ENCODE measurements around the gene SCAF11. TPM values are rescaled to one million over a fixed set of nuclear protein-coding genes. Genes with fewer than 3 reads are reported as not detected.
"Not testable (repeated sequence)": the region's sequence is repeated elsewhere in the genome, so short reads cannot be mapped to it uniquely, and the experiment has no call there.

Gene SCAF11, protein sequence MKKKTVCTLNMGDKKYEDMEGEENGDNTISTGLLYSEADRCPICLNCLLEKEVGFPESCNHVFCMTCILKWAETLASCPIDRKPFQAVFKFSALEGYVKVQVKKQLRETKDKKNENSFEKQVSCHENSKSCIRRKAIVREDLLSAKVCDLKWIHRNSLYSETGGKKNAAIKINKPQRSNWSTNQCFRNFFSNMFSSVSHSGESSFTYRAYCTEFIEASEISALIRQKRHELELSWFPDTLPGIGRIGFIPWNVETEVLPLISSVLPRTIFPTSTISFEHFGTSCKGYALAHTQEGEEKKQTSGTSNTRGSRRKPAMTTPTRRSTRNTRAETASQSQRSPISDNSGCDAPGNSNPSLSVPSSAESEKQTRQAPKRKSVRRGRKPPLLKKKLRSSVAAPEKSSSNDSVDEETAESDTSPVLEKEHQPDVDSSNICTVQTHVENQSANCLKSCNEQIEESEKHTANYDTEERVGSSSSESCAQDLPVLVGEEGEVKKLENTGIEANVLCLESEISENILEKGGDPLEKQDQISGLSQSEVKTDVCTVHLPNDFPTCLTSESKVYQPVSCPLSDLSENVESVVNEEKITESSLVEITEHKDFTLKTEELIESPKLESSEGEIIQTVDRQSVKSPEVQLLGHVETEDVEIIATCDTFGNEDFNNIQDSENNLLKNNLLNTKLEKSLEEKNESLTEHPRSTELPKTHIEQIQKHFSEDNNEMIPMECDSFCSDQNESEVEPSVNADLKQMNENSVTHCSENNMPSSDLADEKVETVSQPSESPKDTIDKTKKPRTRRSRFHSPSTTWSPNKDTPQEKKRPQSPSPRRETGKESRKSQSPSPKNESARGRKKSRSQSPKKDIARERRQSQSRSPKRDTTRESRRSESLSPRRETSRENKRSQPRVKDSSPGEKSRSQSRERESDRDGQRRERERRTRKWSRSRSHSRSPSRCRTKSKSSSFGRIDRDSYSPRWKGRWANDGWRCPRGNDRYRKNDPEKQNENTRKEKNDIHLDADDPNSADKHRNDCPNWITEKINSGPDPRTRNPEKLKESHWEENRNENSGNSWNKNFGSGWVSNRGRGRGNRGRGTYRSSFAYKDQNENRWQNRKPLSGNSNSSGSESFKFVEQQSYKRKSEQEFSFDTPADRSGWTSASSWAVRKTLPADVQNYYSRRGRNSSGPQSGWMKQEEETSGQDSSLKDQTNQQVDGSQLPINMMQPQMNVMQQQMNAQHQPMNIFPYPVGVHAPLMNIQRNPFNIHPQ (N-terminal part only)
- total RNA-seq, result 35.7 TPM

DNA sequence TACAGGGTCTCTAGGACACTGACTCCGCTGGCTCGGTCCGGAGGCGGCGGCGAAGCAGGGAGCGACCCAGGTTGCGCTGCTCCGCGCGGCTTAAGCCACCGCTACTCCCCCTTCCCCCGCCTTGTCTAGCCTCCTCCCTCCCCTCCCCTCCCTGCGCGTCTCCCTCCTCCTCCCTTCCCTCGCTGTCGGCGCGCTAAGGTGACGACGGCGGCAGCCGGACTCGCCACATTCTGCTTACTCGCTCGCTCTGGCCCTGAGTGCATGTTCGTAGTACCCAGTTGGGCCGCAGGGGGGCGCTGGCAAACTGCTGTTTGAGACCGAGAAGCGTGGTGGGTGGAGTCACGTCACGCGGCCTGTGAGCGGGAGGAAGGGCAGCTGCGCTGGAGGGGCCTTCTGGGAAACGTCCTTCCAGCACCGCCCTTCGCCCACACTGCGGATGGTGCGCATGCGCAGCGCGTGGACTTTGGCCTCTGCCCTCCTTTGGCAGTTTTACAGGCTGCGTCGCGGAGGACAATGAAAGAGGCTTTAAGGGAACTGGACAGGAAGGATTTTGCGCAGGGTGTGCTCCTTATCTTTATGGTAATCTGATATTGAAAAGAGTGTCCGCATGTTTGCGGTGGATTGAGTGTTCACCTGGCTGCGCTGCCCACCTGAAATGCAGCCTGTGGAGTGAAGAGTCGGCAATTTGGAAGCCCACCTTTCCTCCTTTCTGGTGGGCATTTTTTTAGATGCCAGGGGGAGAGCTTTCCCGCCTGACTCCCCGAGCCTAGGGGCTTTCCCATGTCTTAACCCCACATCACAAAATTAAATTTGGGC is at the start of gene SCAF11:
Gene SCAF11, minus strand, starts transcription at position 107 of the 816 bp plus-strand sequence. CDS start 26,407 bp downstream, outside the sequence.
- peak within 1 kb of the TSS; percentile 98 for H3K27ac ChIP-seq
- H3K9me3 ChIP-seq, result no peaks in the 10 kb centered on the region
- H3K4me3 ChIP-seq, result peak within 1 kb of the TSS; percentile 67 to 85
- H3K36me3 ChIP-seq, result peaks cover 0 to 3% of the 10 kb centered on the region in 2 donors
- H3K27me3 ChIP-seq, result no peaks in the 10 kb centered on the region
- intact Hi-C loops (cut with DNase I), result loop anchor here (2.0 to 10.0 kb wide), 8 partner anchors 58 to 672 kb away; partner anchors contain the start of genes ARID2, SLC38A1 and SLC38A2
- H3K4me1 ChIP-seq, result peaks cover 20 to 27% of the 10 kb centered on the region in 2 donors
- TF ChIP-seq, protein P1, sequence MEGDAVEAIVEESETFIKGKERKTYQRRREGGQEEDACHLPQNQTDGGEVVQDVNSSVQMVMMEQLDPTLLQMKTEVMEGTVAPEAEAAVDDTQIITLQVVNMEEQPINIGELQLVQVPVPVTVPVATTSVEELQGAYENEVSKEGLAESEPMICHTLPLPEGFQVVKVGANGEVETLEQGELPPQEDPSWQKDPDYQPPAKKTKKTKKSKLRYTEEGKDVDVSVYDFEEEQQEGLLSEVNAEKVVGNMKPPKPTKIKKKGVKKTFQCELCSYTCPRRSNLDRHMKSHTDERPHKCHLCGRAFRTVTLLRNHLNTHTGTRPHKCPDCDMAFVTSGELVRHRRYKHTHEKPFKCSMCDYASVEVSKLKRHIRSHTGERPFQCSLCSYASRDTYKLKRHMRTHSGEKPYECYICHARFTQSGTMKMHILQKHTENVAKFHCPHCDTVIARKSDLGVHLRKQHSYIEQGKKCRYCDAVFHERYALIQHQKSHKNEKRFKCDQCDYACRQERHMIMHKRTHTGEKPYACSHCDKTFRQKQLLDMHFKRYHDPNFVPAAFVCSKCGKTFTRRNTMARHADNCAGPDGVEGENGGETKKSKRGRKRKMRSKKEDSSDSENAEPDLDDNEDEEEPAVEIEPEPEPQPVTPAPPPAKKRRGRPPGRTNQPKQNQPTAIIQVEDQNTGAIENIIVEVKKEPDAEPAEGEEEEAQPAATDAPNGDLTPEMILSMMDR (IDR thresholded peaks at IDR 0.05), result peak; percentile 94 to 99 (median 97)
- peak; percentile 100 for DNase-seq (ENCODE audit: low spot score in 2 of 2)

DNA sequence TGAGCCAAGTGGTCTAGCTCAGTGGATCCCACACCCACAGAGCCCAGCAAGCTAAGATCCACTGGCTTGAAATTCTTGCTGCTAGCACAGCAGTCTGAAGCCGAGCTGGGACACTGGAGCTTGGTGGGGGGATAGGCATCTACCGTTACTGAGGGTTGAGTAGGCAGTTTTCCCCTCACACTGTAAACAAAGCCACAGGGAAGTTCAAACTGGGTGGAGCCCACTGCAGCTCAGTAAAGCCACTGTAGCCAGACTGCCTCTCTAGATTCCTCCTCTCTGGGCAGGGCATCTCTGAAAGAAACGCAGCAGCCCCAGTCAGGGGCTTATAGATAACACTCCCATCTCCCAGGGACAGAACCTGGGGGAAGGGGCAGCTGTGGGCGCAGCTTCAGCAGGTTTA is 46.7 kb upstream of the SCAF11 start:
- DNase-seq (ENCODE audit: low spot score in 2 of 2); H3K4me3 ChIP-seq; H3K9me3 ChIP-seq; intact Hi-C loops (cut with DNase I); H3K36me3 ChIP-seq; H3K4me1 ChIP-seq; H3K27me3 ChIP-seq; H3K27ac ChIP-seq: not testable (repeated sequence)

DNA sequence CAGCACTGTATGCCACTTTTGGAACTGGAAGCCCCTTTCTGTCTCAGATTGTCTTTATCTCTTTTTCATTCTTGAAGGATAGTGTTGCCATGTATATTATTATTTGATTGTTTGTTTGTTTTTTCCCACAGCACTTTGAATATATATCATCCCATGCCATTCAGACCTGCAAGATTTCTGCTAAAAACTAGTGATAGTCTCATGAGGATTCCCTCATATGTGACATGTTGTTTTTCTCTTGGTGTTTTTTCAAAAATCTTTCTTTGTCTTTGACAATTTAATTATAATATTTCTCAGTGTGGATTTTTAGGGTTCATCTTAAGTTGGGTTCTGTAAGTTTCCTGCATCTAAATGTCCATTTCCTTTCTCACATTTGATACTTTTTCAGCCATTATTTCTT is 36.8 kb upstream of the SCAF11 start:
- H3K9me3 ChIP-seq, result peaks cover 0 to 30% of the 10 kb centered on the region in 2 donors
- intact Hi-C loops (cut with DNase I), result no loop called here
- H3K4me3 ChIP-seq, result no peak overlapping the region
- TF ChIP-seq, protein P1 (IDR thresholded peaks at IDR 0.05), result no peak
- no peak overlapping the region for H3K27ac ChIP-seq
- H3K27me3 ChIP-seq, result no peaks in the 10 kb centered on the region
- H3K4me1 ChIP-seq, result no peaks in the 10 kb centered on the region
- no peaks in the 10 kb centered on the region for H3K36me3 ChIP-seq
- no peak for DNase-seq (ENCODE audit: low spot score in 2 of 2)

DNA sequence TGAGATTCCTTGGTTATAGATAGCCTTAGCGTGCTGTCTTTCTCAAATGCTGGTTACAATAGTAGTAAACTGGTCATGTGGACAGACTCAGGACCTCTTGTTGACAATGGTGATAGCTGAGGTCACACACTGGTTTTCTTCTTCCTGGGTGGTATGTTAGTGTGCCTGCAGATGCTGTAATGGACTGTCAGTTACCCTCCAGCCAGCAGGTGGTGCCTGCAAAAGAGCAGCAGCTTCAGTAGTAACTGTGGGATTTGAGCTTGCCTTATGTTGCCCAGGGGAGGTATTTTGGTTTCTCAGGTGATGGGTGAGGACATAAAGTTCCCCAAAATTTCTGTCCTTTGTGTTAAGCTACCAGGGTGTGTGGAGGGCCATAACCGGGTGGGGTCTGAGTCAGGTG is 33.7 kb upstream of the SCAF11 start:
- Histone ChIP-seq H3K4me1 (no peaks in the 10 kb centered on the region), H3K27ac (no peak overlapping the region), H3K9me3 (peaks cover 0 to 30% of the 10 kb centered on the region in 2 donors), H3K4me3 (no peak overlapping the region), H3K36me3 (no peaks in the 10 kb centered on the region), H3K27me3 (no peaks in the 10 kb centered on the region)
- TF ChIP-seq, protein P1 (IDR thresholded peaks at IDR 0.05), result no peak
- intact Hi-C loops (cut with DNase I), result no loop called here
- DNase-seq (ENCODE audit: low spot score in 2 of 2), result no peak

DNA sequence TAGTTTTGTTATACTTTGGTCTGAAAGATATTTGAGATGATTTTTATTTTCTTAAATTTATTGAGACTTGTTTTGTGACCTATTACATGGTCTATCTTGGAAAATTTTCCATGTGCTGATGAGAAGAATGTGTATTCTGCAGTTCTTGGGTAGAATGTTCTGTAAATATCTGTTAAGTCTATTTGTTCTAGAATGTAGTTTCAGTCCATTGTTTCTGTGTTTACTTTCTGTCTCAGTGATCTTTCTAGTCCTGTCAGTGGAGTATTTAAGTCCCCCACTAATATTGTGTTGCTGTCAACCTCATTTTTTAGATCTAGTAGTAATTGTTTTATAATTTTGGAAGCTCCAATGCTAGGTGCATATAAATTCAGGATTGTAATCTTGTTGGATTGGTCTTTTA is 30.4 kb upstream of the SCAF11 start:
- H3K4me1 ChIP-seq, result no peaks in the 10 kb centered on the region
- DNase-seq (ENCODE audit: low spot score in 2 of 2), result no peak
- peaks cover 0 to 18% of the 10 kb centered on the region in 2 donors for H3K9me3 ChIP-seq
- H3K36me3 ChIP-seq, result no peaks in the 10 kb centered on the region
- no peaks in the 10 kb centered on the region for H3K27me3 ChIP-seq
- no peak overlapping the region for H3K27ac ChIP-seq
- TF ChIP-seq, protein P1 (IDR thresholded peaks at IDR 0.05), result no peak
- H3K4me3 ChIP-seq, result no peak overlapping the region
- intact Hi-C loops (cut with DNase I), result no loop called here

DNA sequence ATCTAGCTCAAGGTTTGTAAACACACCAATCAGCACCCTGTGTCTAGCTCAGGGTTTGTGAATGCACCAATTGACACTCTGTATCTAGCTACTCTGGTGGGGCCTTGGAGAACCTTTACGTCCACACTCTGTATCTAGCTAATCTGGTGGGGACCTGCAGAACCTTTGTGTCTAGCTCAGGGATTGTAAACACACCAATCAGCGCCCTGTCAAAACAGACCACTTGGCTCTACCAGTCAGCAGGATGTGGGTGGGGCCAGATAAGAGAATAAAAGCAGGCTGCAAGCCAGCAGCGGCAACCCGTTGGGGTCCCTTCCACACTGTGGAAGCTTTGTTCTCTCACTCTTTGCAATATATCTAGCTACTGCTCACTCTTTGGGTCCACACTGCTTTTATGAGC is 28.3 kb upstream of the SCAF11 start:
- H3K9me3 ChIP-seq, result peaks cover 0 to 11% of the 10 kb centered on the region in 2 donors
- intact Hi-C loops (cut with DNase I); H3K4me1 ChIP-seq; H3K4me3 ChIP-seq; H3K27ac ChIP-seq; DNase-seq (ENCODE audit: low spot score in 2 of 2); H3K27me3 ChIP-seq; H3K36me3 ChIP-seq: not testable (repeated sequence)

DNA sequence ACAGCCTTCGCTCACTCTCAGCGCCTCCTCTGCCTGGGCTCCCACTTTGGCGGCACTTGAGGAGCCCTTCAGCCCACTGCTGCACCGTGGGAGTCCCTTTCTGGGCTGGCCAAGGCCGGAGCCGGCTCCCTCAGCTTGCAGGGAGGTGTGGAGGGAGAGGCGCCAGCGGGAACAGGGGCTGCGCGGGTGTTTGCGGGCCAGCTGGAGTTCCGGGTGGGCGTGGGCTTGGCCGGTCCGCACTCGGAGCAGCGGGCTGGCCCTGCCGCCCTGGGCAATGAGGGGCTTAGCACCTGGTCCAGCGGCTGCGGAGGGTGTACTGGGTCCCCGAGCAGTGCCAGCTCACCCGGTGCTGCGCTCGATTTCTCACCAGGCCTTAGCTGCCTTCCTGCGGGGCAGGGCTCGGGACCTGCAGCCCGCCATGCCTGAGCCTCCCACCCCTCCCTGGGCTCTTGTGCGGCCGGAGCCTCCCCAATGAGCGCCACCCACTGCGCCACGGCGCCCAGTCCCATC is 27.5 kb upstream of the SCAF11 start:
- DNase-seq (ENCODE audit: low spot score in 2 of 2); H3K27ac ChIP-seq; H3K9me3 ChIP-seq; intact Hi-C loops (cut with DNase I); H3K27me3 ChIP-seq; H3K4me1 ChIP-seq; H3K36me3 ChIP-seq; H3K4me3 ChIP-seq: not testable (repeated sequence)
